ENCODE measurements around the gene PLGRKT. TPM values are rescaled to one million over a fixed set of nuclear protein-coding genes. Genes with fewer than 3 reads are reported as not detected.

PLGRKT gene, protein sequence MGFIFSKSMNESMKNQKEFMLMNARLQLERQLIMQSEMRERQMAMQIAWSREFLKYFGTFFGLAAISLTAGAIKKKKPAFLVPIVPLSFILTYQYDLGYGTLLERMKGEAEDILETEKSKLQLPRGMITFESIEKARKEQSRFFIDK
- total RNA-seq, result 33.6 and 35.0 TPM in 2 replicates

GRCh38 chr9:5437254-5438216 is at the start of gene PLGRKT:
Gene PLGRKT, minus strand, starts transcription at chr9:5437925. Its CDS starts 5,948 bp downstream, at chr9:5431977.

GRCh38 chr9:5450359-5451091 is 12.8 kb upstream of the PLGRKT start, which contains the start of gene CD274:
Gene CD274, plus strand, starts transcription at chr9:5450542. Its CDS starts 5,572 bp downstream, at chr9:5456114.

DNA sequence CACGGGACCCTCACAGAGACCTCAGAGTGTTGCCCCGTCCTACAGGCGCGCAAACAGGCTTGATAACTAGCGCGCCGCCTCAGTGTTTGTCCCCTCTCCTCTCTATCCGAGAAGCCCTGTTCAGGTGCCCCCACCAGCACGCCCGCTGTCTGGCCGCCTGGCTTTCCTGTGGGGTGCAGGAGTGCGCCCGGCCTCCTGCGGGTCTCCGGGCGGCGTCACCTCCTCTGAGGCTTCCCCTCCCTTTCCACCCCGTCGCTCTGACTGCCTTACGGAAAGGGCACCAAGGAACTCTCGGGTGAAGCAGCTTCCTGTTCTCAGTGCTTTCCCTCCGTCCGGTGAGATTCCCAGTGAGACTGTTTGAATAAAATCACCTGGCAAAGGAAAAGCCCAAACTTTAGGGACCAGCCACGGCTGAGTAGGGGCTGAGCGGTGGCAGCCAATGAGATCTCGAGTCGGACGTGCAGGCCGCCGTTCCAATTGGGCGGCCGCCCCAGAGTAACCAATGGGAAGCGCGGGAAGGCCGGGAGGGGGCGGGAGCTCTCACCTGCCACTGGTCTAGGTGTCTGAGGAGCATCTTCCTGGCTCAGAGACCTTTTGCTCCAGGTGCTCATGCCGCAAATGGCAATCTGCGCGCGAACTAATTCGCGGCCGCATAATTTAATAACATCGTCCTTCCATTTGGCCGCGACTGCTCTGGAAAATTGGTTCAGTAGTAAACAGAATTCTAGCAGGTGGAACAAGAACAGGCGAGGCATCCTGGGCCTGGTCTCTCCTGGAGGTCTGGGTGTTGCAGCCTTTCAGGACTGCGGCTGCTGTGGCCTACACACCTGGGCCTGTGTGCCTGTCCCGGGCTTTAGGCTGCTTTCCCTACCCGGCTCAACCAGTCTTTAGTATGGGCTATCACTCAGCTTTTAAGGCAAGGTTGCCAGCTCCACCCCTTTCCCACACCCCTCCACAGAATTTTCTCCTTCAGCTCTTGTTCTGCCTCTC is 98.4 kb downstream of the PLGRKT start, which contains the start of gene RLN1:
Gene RLN1, minus strand, starts transcription at position 885 of the 990 bp plus-strand sequence. Its CDS starts 130 bp downstream, at position 755.

Other genes starting within 250 kb of the PLGRKT start
- gene INSL4, start 206.5 kb downstream of the PLGRKT start, total RNA-seq, result not detected in 2 replicates
- gene RLN2, start 133.2 kb downstream of the PLGRKT start, total RNA-seq, result 0.74 TPM in 1 of 2 replicates, not detected in the other
- gene RLN1, start 98.0 kb downstream of the PLGRKT start, total RNA-seq, result not detected in 2 replicates
- gene CD274, start 12.6 kb upstream of the PLGRKT start, total RNA-seq, result 20.8 and 22.7 TPM in 2 replicates
- gene PDCD1LG2, start 72.6 kb upstream of the PLGRKT start, total RNA-seq, result 26.4 and 27.8 TPM in 2 replicates
- 15.6 and 16.4 TPM in 2 replicates for gene RIC1, start 191.2 kb upstream of the PLGRKT start, total RNA-seq

Data from mammary microvascular endothelial cell (primary cell).